ENCODE data around the gene ENC1. TPM values are rescaled to one million over a fixed set of nuclear protein-coding genes. Genes with fewer than 3 reads are reported as not detected.

ENC1 gene, protein sequence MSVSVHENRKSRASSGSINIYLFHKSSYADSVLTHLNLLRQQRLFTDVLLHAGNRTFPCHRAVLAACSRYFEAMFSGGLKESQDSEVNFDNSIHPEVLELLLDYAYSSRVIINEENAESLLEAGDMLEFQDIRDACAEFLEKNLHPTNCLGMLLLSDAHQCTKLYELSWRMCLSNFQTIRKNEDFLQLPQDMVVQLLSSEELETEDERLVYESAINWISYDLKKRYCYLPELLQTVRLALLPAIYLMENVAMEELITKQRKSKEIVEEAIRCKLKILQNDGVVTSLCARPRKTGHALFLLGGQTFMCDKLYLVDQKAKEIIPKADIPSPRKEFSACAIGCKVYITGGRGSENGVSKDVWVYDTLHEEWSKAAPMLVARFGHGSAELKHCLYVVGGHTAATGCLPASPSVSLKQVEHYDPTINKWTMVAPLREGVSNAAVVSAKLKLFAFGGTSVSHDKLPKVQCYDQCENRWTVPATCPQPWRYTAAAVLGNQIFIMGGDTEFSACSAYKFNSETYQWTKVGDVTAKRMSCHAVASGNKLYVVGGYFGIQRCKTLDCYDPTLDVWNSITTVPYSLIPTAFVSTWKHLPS
- 4.0 to 5.1 TPM (median 4.3 TPM) in 5 replicates for total RNA-seq (2022; extraction: Qiagen RNA extraction)

DNA sequence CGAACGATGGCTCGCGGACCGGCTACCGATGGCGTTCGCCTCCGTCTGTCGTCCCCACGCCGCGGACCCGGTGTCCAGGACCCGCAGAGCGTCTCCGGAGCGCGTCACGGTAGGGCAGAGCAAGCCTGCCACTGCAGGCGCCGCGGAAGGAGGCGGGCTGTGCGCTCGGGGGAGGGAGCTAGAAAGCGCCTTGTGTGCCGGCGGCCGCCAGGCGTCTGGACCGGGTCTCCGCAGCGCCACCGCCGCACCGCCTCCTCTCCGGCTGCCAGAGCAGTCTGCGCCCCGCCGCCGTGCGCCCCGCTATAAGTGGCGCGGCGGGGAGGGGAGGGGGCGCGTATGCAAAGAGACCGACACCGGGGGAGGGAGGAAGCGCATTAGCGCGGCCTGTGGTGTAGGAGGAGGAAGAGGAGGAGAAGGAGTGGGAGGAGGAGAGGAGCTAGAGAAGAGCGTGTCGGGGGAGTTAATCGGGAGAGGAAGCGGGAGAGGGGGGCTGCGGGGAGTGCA, at the start of gene ENC1:
Gene ENC1 (minus strand): TSS at position 279 of the 504 bp plus-strand sequence. CDS start 4,243 bp downstream, outside the sequence.

DNA sequence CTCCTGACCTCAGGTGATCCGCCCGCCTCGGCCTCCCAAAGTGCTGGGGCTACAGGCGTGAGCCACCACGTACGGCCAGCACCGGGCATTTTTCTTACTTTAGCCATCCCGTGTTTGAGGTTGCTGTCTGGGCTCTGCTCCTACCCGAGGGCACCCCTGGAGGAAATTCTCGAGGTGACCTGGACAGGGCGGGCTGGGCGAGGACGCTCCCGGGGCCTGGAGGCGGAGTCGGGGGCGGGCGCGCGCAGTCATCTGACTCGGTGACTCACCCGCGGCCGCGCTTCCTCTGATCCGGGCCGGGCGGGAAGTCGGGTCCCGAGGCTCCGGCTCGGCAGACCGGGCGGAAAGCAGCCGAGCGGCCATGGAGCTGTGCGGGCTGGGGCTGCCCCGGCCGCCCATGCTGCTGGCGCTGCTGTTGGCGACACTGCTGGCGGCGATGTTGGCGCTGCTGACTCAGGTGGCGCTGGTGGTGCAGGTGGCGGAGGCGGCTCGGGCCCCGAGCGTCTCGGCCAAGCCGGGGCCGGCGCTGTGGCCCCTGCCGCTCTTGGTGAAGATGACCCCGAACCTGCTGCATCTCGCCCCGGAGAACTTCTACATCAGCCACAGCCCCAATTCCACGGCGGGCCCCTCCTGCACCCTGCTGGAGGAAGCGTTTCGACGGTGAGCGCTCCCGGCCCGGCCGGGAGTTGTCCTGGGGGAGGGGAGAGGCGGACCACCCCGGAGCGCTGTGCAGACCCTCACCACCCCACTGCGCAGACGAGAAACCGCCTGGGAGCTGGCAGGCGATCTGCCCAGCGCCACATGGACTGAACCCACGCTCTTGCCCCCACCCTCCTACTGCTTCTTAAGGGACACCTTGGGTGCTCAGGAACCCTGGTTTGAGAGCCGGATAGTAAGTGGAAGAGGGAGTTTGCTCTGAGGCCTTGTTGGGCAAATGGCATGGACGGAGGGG, 44.6 kb upstream of the ENC1 start, which contains the start of gene HEXB:
Gene HEXB (plus strand): TSS at position 334 of the 952 bp plus-strand sequence. CDS start 28 bp downstream, at position 362.

Other genes starting within 250 kb of the ENC1 start
- gene HEXB, start 44.5 kb upstream of the ENC1 start, total RNA-seq (2022; extraction: Qiagen RNA extraction) = 109 to 120 TPM (median 110 TPM) in 5 replicates
- gene GFM2, start 126.4 kb upstream of the ENC1 start, total RNA-seq (2022; extraction: Qiagen RNA extraction) = 21.2 to 29.0 TPM (median 22.8 TPM) in 5 replicates
- gene NSA2, start 126.5 kb upstream of the ENC1 start, total RNA-seq (2022; extraction: Qiagen RNA extraction) = 114 to 145 TPM (median 128 TPM) in 5 replicates
- gene FAM169A, start 225.7 kb upstream of the ENC1 start, total RNA-seq (2022; extraction: Qiagen RNA extraction) = 3.6 to 8.2 TPM (median 6.8 TPM) in 5 replicates